SH-SY5Y (cell line): ENCODE results near the gene ANKLE1.

ENCODE experiments used
- GATA2 ChIP-seq: IDR thresholded peaks from 2 replicates; pipeline ENCODE4 v1.6.1; 2011; ENCODE audit warnings: mild to moderate bottlenecking, low read depth, low read length
- GATA3 ChIP-seq: IDR thresholded peaks from 2 replicates; pipeline ENCODE4 v1.6.1; 2011; ENCODE audit warnings: low read depth, mild to moderate bottlenecking, low read length, moderate library complexity

DNA sequence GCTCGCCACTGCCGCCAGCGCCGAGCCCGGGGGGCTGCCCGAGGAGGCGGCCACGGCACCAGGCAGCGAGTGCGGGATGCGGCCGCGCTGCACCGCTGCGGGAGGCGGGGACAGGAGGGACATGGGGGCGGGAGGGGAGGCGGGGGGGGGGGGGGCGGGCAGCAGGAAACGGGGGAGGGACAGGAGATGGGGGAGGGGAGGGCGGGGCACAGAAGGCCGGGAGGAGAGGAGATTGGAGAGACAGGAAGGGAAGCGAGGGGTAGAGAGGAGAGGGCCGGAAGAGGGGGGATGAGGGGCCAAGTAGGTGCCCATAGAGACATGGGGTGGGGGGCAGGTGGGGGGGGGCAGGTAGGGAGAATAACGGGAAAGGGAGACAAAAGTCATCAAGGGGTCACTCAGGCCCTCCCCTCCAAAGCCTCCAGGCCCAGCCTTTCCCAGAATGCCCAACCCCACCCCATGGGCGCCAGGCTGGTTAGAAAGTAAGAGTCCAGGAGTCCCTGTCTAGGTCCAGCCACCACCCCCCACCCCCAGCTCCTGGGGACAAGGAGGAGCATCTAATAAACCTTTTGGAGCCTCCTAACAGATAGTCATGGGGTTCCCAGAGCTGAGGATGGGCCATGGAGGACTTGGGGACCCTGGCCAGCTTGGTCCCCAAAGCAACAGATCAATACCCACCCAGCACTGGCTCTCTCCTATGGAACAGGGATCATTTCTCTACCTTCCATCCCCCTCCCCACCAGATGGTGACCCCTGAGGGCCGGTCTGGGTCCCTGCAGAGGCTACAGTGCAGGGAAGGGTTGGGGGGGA, 45.5 kb upstream of the ANKLE1 start:
- TF ChIP-seq GATA3 (no peak), GATA2 (no peak)
